ENCODE measurements around the gene TBC1D10A. TPM values are rescaled to one million over a fixed set of nuclear protein-coding genes. Genes with fewer than 3 reads are reported as not detected.

TBC1D10A gene
- total RNA-seq, 2 donors from 2014 or later = 46.1 to 51.2 TPM

DNA sequence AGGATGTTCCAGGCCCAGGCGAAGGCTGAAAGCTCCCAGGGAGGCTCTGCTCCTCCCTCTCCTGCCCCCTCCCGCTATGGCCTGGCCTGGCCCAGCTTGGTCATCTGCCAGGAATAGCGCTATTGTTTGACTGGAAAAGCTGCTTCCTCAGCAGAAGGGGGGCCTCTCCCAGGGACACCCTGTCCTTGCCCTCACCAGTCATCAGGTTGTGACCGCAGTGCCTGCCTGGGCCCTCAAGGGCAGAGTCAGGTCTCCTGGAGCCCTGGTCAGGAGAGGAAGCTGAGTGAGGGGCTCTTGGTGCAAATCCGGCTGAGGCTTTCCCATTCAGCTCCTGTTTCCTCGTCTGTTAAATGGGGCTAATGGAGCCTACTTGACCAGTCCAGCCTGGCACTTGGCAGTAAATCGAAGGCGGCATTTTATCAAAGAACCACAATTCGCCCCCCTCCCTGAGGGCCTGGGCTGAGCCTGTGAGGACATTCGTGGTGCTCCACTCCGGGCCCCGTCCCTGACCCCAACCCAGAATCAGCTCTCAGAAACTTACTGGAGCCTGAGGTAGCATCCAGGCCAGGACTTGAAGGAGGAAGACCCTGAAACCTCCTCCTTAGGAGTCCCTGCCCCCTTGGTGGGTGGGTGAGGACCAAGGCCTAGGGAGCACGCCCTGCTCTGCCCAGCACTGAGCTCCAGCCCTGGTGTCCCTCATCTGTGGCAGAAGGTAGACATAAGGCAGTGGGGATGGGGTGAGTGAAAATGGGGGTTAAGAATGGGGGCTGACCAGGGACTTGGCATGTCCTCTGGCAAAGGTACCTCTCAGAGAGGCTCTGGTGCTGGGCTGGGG, 35.5 kb downstream of the TBC1D10A start:
- Histone ChIP-seq H3K9me3 (no peaks in the 10 kb centered on the region), H3K27me3 (replicated peaks; ENCODE audit: insufficient read depth) (no peaks in the 10 kb centered on the region), H3K27ac (peak overlapping the region; percentile 88 to 95), H3K4me3 (no peak overlapping the region), H3K4me1 (replicated peaks) (peaks cover 21% of the 10 kb centered on the region), H3K36me3 (peaks cover 5 to 7% of the 10 kb centered on the region in 2 donors)
- intact Hi-C loops (cut with DNase I) = loop anchor here (2.0 kb wide), 1 partner anchor 20 kb away; no protein-coding TSS in a partner anchor
- peak; percentile 93 for DNase-seq (ENCODE audit: low spot score)
- peak; percentile 29 for TF ChIP-seq POLR2A (IDR thresholded peaks at IDR 0.05)
- TF ChIP-seq, protein P1, sequence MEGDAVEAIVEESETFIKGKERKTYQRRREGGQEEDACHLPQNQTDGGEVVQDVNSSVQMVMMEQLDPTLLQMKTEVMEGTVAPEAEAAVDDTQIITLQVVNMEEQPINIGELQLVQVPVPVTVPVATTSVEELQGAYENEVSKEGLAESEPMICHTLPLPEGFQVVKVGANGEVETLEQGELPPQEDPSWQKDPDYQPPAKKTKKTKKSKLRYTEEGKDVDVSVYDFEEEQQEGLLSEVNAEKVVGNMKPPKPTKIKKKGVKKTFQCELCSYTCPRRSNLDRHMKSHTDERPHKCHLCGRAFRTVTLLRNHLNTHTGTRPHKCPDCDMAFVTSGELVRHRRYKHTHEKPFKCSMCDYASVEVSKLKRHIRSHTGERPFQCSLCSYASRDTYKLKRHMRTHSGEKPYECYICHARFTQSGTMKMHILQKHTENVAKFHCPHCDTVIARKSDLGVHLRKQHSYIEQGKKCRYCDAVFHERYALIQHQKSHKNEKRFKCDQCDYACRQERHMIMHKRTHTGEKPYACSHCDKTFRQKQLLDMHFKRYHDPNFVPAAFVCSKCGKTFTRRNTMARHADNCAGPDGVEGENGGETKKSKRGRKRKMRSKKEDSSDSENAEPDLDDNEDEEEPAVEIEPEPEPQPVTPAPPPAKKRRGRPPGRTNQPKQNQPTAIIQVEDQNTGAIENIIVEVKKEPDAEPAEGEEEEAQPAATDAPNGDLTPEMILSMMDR (IDR thresholded peaks at IDR 0.05) = peak in 1 of 4 experiments; percentile 32
- TF ChIP-seq POLR2AphosphoS5 (IDR thresholded peaks at IDR 0.05) = peak; percentile 97
- WGBS = 34% methylated on average over 13 of the region's 13 CpGs

DNA sequence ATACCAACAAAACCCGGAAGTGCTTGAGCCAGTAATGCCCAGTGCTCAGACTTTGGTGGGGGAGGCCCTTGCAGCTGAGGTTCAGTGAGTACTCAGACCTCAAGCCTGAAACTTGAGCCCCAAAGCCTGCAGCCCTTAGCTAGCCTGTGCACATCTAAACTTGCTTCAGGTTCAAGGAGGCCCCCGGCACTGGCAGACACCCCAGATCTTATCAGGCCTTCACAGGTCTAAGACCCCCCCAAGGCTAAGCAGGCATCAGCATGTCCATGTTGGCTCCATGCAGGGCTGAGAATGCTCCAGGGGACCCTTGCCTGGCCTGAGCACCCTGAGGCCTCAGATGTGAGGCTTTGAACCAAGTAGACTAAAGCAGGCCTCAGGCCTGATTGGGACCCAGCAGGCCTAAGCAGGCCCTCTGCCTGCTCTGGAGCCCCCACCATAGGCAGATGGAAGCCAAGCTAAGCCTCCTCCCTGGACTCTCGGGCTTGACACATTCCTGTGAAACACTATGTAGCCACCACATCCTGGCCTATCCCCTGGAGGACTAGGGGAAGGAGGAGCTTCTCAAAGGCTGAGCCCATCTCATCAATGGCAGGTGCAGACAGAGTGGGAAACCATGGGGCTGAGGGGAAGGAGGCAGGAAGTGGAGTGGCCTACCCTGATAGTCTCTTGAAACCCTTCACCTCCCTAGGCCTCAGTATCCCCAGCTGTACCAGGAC, 36.2 kb downstream of the TBC1D10A start:
- H3K9me3 ChIP-seq = no peaks in the 10 kb centered on the region
- H3K4me1 ChIP-seq (replicated peaks) = peaks cover 21% of the 10 kb centered on the region
- peak; percentile 70 for DNase-seq (ENCODE audit: low spot score)
- TF ChIP-seq, protein P1 (IDR thresholded peaks at IDR 0.05) = no peak
- TF ChIP-seq POLR2AphosphoS5 (IDR thresholded peaks at IDR 0.05) (no peak), POLR2A (IDR thresholded peaks at IDR 0.05) (no peak)
- no peaks in the 10 kb centered on the region for H3K27me3 ChIP-seq (replicated peaks; ENCODE audit: insufficient read depth)
- peak overlapping the region; percentile 51 to 89 for H3K4me3 ChIP-seq
- 15% methylated on average over 2 of the region's 3 CpGs for WGBS
- intact Hi-C loops (cut with DNase I) = loop anchor here (2.0 kb wide), 1 partner anchor 20 kb away; no protein-coding TSS in a partner anchor
- H3K36me3 ChIP-seq = peaks cover 1 to 5% of the 10 kb centered on the region in 2 donors
- peak overlapping the region; percentile 88 to 95 for H3K27ac ChIP-seq

DNA sequence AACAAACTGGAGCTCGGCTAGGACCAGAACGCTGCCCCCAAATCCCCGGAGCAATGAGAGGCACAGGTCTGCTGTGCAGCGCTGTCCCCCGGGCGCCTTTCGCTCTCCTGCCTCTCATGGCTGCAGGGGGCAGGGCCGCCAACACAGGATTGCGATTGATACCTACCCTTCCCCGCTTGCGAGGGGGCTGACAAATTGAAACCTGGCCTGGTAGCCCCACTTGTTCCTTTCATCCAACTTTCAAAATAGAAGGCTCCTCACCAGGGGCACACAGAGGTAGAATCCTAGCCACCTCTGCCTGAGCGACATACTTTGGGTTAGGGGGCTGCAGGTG, 36.8 kb downstream of the TBC1D10A start:
- DNase-seq (ENCODE audit: low spot score) = no peak
- intact Hi-C loops (cut with DNase I) = loop anchor here (2.0 kb wide), 3 partner anchors 21 to 67 kb away; partner anchors contain the start of genes CCDC157, SF3A1 and TBC1D10A
- no peak for TF ChIP-seq POLR2AphosphoS5 (IDR thresholded peaks at IDR 0.05)
- no peak for TF ChIP-seq POLR2A (IDR thresholded peaks at IDR 0.05)
- TF ChIP-seq, protein P1 (IDR thresholded peaks at IDR 0.05) = peak in 1 of 4 experiments; percentile 13
- WGBS = 10% methylated on average over 12 of the region's 12 CpGs
- Histone ChIP-seq H3K27ac (peak overlapping the region; percentile 88 to 95), H3K36me3 (peaks cover 0 to 10% of the 10 kb centered on the region in 2 donors), H3K9me3 (no peaks in the 10 kb centered on the region), H3K4me1 (replicated peaks) (peaks cover 21% of the 10 kb centered on the region), H3K27me3 (replicated peaks; ENCODE audit: insufficient read depth) (no peaks in the 10 kb centered on the region), H3K4me3 (peak overlapping the region; percentile 51 to 89)

DNA sequence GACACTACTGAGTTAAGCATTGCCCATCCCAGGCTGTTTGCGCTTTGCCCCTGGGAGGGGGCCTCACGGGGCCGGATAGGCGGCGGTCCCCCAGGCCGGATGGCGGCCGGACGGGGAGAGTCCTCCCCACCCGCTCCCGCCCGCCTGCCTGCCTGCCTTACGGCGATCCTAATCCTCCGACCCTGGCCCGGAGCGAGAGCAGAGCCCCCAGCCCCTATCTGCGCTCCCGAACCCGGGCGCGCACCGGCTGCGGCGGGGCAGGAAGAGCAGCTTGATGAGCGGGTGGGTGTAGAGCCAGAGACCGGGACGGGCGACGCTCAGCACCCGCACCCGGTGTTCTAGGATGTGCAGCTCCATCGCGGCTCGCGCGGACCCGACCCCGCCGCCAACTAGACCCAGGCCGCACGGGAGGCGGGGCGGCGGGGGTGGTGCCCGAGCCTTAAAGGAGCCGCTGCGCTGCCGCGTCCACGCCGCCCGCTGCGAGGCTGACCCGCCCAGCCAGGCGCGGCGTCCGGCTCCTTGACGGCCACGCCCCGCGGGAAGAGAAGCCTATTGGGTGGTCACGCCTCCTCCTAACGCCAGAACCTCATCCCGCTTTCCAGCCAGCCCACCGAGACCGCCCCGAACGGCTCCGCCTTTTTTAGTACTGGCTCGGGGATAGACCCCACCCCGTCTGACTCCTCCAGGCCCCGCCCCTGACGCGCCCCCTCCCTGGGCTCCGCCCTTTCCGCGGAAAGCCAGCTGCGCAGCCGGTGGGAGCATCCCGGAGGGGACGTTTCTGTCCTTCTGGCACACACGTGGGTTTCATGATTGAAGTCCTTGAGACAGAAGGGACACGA, 37.4 kb downstream of the TBC1D10A start, which contains the start of gene CASTOR1:
CASTOR1 (minus strand) TSS at position 365 of the 839 bp plus-strand sequence; CDS start at position 357, 8 bp downstream.
- DNase-seq (ENCODE audit: low spot score) = peak; percentile 99
- TF ChIP-seq, protein P1 (IDR thresholded peaks at IDR 0.05) = peak in 2 of 4 experiments; percentile 15 to 30
- peak; percentile 91 for TF ChIP-seq POLR2A (IDR thresholded peaks at IDR 0.05)
- TF ChIP-seq POLR2AphosphoS5 (IDR thresholded peaks at IDR 0.05) = peak; percentile 85
- Histone ChIP-seq H3K27me3 (replicated peaks; ENCODE audit: insufficient read depth) (no peaks in the 10 kb centered on the region), H3K9me3 (no peaks in the 10 kb centered on the region), H3K4me3 (peak within 1 kb of the TSS; percentile 51 to 89), H3K4me1 (replicated peaks) (peaks cover 21% of the 10 kb centered on the region), H3K36me3 (peaks cover 0 to 10% of the 10 kb centered on the region in 2 donors), H3K27ac (peak within 1 kb of the TSS; percentile 88 to 95)
- under 1% methylated on average over 61 of the region's 85 CpGs for WGBS
- intact Hi-C loops (cut with DNase I) = loop anchor here (2.0 kb wide), 2 partner anchors 37 to 67 kb away; partner anchors contain the start of genes CCDC157, SF3A1 and TBC1D10A

Data from prostate gland (tissue), 2 donors.